SK-N-MC (cell line): Measurements from ENCODE around the gene ITIH1.

ENCODE experiments used
- DNase-seq: peaks from one replicate; pipeline ENCODE4 v3.0.0-alpha.2; 2011; ENCODE audit warnings: low read depth, low spot score
- H3K27ac ChIP-seq: fragments of 200-600 bp; sonication (generic); 2 replicates; pipeline ENCODE4 v1.5.1; 2016; ENCODE audit warnings: mixed run types
- H3K36me3 ChIP-seq: fragments of 200-600 bp; sonication (generic); 2 replicates; pipeline ENCODE4 v1.6.1; 2017; ENCODE audit warnings: antibody characterized with exemption, low read length, mixed read lengths; ENCODE audit not compliant: insufficient read depth
- H3K4me3 ChIP-seq: fragments of 200-600 bp; sonication (generic); 2 replicates; pipeline ENCODE4 v1.5.1; 2016
- H3K9ac ChIP-seq: fragments of 200-600 bp; sonication (generic); 2 replicates; pipeline ENCODE4 v1.8.0; 2017; ENCODE audit warnings: mixed run types, mixed read lengths; ENCODE audit not compliant: insufficient read length
- H3K9me3 ChIP-seq: fragments of 200-600 bp; sonication (generic); 2 replicates; pipeline ENCODE4 v1.6.1; 2017; ENCODE audit warnings: low read depth, mild to moderate bottlenecking, antibody characterized with exemption, low read length, moderate library complexity, mixed read lengths
- EZH2 ChIP-seq: fragments of 200-600 bp; sonication (generic); IDR thresholded peaks from one replicate; pipeline ENCODE4 v1.6.1; 2017; ENCODE audit warnings: antibody characterized with exemption
- FOXP2 ChIP-seq: optimal IDR thresholded peaks from 2 replicates; pipeline ENCODE3; 2011; ENCODE audit warnings: mild to moderate bottlenecking, moderate library complexity; ENCODE audit not compliant: insufficient read depth; ENCODE audit errors: extremely low read length, control extremely low read depth
- POLR2AphosphoS5 ChIP-seq: IDR thresholded peaks from 2 replicates; pipeline ENCODE4 v1.6.1; 2012; ENCODE audit warnings: mild to moderate bottlenecking, low read depth, low read length, borderline replicate concordance

ITIH1 gene

DNA sequence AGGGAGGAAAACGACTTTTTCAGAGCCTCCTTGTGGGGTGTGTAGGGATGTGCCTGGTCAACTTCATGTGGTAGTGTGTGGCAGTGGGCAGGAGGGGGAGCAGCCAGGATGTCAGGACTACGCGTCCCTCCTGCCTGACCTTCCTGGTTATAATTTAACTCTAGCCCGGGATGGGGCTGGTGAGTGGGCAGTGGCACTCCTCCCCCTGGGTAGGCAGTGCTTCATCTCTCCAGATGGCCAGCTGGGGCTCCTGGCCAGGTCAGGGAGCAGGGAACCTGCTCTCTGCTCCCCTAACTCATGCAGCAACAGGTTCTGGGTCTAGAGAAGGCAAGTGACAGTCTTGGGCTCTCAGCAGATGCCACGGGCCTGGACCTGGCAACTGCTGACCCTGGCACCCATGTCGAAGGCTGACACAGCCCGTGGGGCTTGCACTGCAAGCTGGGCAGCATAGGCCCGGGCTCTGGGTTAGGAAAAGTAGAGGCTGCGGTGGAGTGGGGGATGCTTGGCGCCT, 50.5 kb downstream of the ITIH1 start:
- no peak for DNase-seq
- Histone ChIP-seq H3K27ac (no peak overlapping the region), H3K36me3 (no peaks in the 10 kb centered on the region), H3K9me3 (no peaks in the 10 kb centered on the region), H3K9ac (no peak overlapping the region), H3K4me3 (no peak overlapping the region)
- TF ChIP-seq EZH2 (no peak), POLR2AphosphoS5 (no peak), FOXP2 (no peak)

GRCh38 chr3:52829482-52829881, 52.1 kb downstream of the ITIH1 start:
- no peaks in the 10 kb centered on the region for H3K36me3 ChIP-seq
- no peak overlapping the region for H3K9ac ChIP-seq
- H3K9me3 ChIP-seq, result no peaks in the 10 kb centered on the region
- no peak overlapping the region for H3K4me3 ChIP-seq
- H3K27ac ChIP-seq, result no peak overlapping the region
- TF ChIP-seq POLR2AphosphoS5, result no peak
- no peak for TF ChIP-seq EZH2
- TF ChIP-seq FOXP2, result no peak
- no peak for DNase-seq

GRCh38 chr3:52829906-52830463, 52.6 kb downstream of the ITIH1 start:
- no peaks in the 10 kb centered on the region for H3K9me3 ChIP-seq
- H3K27ac ChIP-seq, result no peak overlapping the region
- no peak overlapping the region for H3K4me3 ChIP-seq
- DNase-seq, result no peak
- H3K9ac ChIP-seq, result no peak overlapping the region
- no peaks in the 10 kb centered on the region for H3K36me3 ChIP-seq
- TF ChIP-seq EZH2, result no peak
- TF ChIP-seq FOXP2, result no peak
- TF ChIP-seq POLR2AphosphoS5, result no peak

GRCh38 chr3:52830535-52831258, 53.3 kb downstream of the ITIH1 start, which contains the start of gene ITIH4:
Gene ITIH4, minus strand, starts transcription at chr3:52830672. Its CDS starts 30 bp downstream, at chr3:52830642.
- H3K27ac ChIP-seq, result no peak within 1 kb of the TSS
- H3K4me3 ChIP-seq, result no peak within 1 kb of the TSS
- no peaks in the 10 kb centered on the region for H3K9me3 ChIP-seq
- no peaks in the 10 kb centered on the region for H3K36me3 ChIP-seq
- TF ChIP-seq POLR2AphosphoS5 (no peak), FOXP2 (no peak), EZH2 (no peak)
- no peak for DNase-seq
- no peak within 1 kb of the TSS for H3K9ac ChIP-seq

DNA sequence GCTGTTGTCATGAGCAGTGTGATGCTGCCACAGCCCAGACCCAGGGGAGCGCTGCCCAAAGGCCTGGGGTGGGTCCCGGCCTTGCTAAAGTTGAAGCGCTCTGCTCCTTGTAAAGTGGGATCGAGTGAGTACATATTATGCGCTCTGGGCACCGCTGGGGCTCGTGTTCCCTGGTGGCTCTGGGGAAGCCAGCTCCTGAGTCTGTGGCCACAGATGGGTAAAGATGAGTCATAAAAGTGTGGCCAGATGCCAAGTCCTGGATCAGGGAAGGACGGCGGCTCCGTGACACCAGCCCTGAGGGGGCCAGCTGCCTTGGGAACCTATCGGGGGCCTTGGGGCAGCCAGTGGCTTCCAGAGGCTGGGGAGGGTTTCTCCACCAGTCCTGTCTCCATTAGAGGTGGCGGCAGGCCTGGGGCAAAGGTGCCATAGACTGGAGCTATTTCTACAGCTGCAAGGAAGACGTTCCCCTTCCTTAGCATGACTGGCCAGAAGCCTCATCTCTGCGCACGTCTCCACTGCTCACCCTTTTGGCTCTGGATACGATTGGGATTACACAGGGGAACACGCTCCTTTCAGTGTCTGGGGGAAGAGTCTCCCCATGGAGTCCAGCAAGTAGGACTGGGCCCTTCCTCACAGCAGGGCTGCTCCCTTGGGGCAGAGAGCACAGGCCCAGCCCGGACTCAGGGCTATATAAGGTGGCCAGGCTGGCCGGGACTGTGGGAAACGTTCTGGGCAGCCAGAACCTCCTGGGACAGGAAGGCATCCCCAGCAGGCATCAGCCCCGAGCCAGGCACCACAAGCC, 54.3 kb downstream of the ITIH1 start:
- Histone ChIP-seq H3K27ac (no peak overlapping the region), H3K9ac (no peak overlapping the region), H3K9me3 (no peaks in the 10 kb centered on the region), H3K4me3 (no peak overlapping the region), H3K36me3 (no peaks in the 10 kb centered on the region)
- TF ChIP-seq EZH2, result no peak
- no peak for TF ChIP-seq FOXP2
- no peak for TF ChIP-seq POLR2AphosphoS5
- no peak for DNase-seq

DNA sequence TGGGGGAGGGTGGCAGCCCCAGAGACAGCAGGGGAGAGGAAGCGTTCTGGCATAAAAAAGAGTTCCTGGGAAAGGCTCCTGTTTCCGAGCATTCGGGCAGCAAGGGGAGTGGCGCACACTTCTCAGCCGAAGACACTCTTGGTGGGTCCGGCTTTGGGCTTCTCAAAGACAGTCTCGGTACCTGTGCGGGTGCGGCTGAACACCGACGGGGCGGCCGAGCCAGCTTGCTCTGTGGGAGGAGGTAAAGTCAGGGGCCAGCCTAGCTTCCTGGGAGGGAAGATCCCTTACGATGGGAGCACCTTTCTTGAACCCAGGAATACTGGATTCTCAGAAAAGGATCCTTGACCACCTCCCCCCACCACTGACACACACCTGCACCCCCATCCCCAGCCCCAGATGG, 55.8 kb downstream of the ITIH1 start:
- H3K4me3 ChIP-seq, result no peak overlapping the region
- no peaks in the 10 kb centered on the region for H3K36me3 ChIP-seq
- no peak for TF ChIP-seq FOXP2
- no peak for TF ChIP-seq POLR2AphosphoS5
- TF ChIP-seq EZH2, result no peak
- H3K9me3 ChIP-seq, result no peaks in the 10 kb centered on the region
- H3K9ac ChIP-seq, result no peak overlapping the region
- DNase-seq, result no peak
- H3K27ac ChIP-seq, result no peak overlapping the region

DNA sequence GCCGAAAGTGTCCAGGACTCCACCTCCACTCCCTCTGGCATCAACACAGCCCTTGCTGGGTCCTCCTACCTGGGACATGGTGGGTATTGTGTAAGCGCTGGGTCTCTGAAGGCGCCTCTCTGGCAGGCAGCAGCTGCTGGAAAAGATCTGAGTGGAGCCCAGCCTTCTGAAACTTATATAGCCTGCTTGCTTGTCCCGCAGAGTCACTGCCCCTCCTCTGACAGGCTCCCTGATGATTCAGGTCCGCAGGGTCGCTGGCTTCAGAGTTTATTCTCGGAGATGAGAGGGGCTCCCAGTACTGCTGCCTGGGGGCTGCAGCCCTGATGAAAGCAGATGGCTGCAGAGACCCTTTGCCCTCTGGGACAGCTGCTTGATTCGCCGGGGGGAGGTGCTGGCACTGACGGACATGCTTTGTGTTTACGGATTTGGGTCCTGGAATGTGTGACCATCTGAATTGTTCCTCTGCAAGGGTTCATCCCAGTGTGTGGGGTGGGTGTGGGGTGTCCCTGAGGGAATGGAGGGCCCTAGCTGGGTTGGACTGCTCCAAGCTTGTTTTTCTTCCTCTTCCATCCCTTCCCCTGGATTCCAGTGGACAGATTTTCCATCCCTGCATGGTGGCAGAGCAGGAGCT, 57.6 kb downstream of the ITIH1 start, which contains the start of gene MUSTN1:
TSS of gene MUSTN1 (minus strand) at position 149 of the 631 bp plus-strand sequence. CDS start at position 78, 71 bp downstream.
- Histone ChIP-seq H3K9me3 (no peaks in the 10 kb centered on the region), H3K36me3 (no peaks in the 10 kb centered on the region), H3K9ac (no peak within 1 kb of the TSS), H3K4me3 (no peak within 1 kb of the TSS), H3K27ac (no peak within 1 kb of the TSS)
- no peak for DNase-seq
- no peak for TF ChIP-seq POLR2AphosphoS5
- no peak for TF ChIP-seq FOXP2
- TF ChIP-seq EZH2, result no peak
